GM18907 (cell line): Measurements from ENCODE around the gene PUM1.

Experiments
- ATAC-seq: cut with Tn5 transposase; IDR thresholded peaks from one replicate; pipeline ENCODE4 v1.9.1; 2021; ENCODE audit warnings: mild to moderate bottlenecking, moderate library complexity; ENCODE audit not compliant: unreplicated experiment

Gene PUM1

GRCh38 chr1:30908696-30909364, 156.7 kb downstream of the PUM1 start, which contains the start of gene SDC3:
Gene SDC3, minus strand, starts transcription at chr1:30908758. Its CDS starts 172 bp downstream, at chr1:30908586.
- no peak for ATAC-seq

- no peak for ATAC-seq
Measured at GRCh38 chr1:30908316-30908695, 157.2 kb downstream of the PUM1 start.

- no peak for ATAC-seq
Measured at GRCh38 chr1:30907481-30908315, 157.8 kb downstream of the PUM1 start.

- no peak for ATAC-seq
Measured at GRCh38 chr1:30906631-30907441, 158.7 kb downstream of the PUM1 start.

- no peak for ATAC-seq
Measured at GRCh38 chr1:30905916-30906620, 159.4 kb downstream of the PUM1 start.

GRCh38 chr1:30905403-30905802, 160.1 kb downstream of the PUM1 start:
- ATAC-seq, result no peak

GRCh38 chr1:30904962-30905335, 160.6 kb downstream of the PUM1 start:
- ATAC-seq, result no peak

GRCh38 chr1:30904191-30904961, 161.1 kb downstream of the PUM1 start:
- ATAC-seq, result no peak

GRCh38 chr1:30903343-30904034, 162.0 kb downstream of the PUM1 start:
- ATAC-seq, result no peak

GRCh38 chr1:30902593-30903290, 162.8 kb downstream of the PUM1 start:
- ATAC-seq, result no peak

- no peak for ATAC-seq
Measured at GRCh38 chr1:30901798-30902581, 163.5 kb downstream of the PUM1 start.

GRCh38 chr1:30900931-30901560, 164.5 kb downstream of the PUM1 start:
- ATAC-seq, result no peak

- ATAC-seq, result no peak
Measured at GRCh38 chr1:30900486-30900885, 165.0 kb downstream of the PUM1 start.

GRCh38 chr1:30899577-30900389, 165.7 kb downstream of the PUM1 start:
- ATAC-seq, result no peak

GRCh38 chr1:30898031-30898815, 167.3 kb downstream of the PUM1 start:
- no peak for ATAC-seq

GRCh38 chr1:30896905-30897304, 168.6 kb downstream of the PUM1 start:
- ATAC-seq, result no peak
